OCI-M1 (cell line): ENCODE results near the gene PEX5L.
A peak's percentile ranks its signal among the peaks of the same experiment; 100 is the strongest.
"Not testable (repeated sequence)": the region's sequence is repeated elsewhere in the genome, so short reads cannot be mapped to it uniquely, and the experiment has no call there.

Source experiments
- DNase-seq: peaks from one replicate; lab custom pipeline; 2025; lab: John Stamatoyannopoulos, UW

Gene PEX5L

GRCh38 chr3:179833294-179833693 lies 203.4 kb downstream of the PEX5L start:
- no peak for DNase-seq

DNA sequence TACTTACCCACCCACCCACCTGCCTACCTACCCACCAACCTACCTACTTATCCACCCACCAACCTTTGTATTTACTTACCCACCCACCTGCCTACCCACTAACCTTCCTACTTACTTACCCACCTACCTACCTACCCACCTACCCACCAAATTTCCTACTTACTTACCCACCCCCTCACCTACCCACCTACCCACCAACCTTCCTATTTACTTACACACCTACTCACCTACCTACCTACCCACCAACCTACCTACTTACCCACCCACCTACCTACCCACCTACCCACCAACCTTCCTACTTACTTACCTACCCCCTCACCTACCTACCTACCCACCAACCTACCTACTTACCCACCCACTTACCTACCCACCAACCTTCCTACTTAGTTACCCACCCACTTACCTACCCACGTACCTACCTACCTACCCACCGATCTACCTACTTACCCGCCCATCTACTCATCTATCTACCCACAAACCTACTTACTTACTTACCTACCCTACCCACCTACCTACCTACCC lies 204.3 kb downstream of the PEX5L start:
- DNase-seq = no peak

GRCh38 chr3:179829401-179829800 lies 207.3 kb downstream of the PEX5L start:
- DNase-seq = no peak

GRCh38 chr3:179828738-179829137 lies 208.0 kb downstream of the PEX5L start:
- no peak for DNase-seq

DNA sequence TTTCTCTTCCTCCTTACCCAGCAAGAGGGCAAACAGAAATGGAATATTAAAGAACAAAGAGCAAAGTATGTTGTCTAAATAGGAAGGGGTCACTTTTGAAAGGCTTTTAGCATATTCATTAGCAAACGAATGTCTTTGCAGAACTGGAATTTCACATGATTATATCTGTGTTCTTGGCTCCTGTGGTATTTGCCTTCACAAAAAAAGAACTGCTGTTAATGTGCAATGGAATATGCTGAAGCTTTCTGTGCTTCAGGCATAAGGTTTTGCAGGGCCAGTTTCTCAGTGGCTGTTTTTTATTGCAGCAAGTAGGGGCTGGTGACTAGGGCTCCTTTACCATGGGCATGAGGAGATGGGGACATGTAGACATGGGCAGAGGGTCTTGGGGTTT lies 210.5 kb downstream of the PEX5L start:
- no peak for DNase-seq

DNA sequence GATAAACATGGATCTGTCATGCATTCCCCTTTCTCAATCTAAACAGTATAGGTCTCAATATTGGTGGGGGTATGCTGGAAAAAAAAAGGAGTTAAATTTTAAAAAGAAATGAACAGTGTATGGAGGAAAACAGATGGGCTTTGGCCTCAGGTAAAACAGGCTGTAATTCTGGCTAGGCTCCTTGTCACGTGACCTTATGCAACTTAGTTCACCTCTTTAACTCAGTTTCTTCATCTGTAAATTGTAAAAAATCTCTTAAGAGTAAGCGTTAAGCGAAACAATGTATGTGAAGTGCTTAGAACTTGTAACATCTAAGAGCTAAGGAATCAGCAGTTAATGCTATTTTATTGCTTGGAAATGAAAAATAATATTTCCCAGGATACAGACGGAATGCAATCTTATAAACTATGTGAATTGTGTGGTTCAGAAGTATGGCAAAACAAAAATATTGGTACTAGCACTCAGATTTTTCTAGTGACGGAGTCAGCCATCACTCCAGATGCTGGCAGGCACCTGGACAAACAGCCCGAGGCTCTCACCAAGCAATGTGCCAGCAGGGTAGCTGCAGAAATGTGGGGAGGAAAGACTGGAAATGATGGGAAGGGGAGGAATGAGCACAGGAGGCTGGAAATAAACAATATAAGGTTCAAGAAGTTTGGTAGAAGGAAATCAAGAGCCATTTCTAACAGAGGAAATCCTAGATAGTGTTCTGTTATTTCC lies 211.1 kb downstream of the PEX5L start:
- DNase-seq = no peak

DNA sequence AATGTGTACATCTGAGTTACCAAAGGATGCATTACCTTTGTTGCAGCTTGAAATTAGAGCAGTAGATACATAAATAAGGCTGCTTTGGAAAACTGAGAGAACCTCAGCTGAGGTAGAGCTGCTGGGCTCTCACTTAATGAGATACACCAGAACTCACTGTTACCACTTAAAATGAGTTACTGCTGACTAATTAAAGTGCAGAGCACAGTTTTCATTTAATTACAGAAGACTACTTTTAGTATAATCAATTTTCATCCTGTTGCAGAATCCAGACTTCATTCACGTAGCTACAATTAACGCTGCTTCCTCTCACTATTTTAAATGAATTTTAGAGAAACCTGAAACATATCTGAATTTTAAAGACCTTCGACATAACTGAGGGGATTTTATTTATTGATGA lies 214.4 kb downstream of the PEX5L start:
- DNase-seq = no peak

- DNase-seq = peak; percentile 27
Observed at GRCh38 chr3:179819379-179819778, 217.4 kb downstream of the PEX5L start.

DNA sequence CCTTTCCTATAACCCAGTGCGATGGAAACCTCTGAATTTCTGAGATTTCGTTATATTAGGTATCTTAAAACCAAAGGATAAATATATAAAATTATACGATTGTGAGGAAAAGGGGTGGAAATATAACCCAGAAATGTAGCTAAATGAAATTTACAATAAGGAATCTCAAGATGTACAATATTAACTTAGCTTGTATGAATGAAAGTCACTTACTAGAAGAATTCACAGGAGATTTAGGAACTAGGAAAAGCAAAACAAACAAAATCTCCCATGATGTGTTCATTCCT lies 224.7 kb downstream of the PEX5L start:
- no peak for DNase-seq

DNA sequence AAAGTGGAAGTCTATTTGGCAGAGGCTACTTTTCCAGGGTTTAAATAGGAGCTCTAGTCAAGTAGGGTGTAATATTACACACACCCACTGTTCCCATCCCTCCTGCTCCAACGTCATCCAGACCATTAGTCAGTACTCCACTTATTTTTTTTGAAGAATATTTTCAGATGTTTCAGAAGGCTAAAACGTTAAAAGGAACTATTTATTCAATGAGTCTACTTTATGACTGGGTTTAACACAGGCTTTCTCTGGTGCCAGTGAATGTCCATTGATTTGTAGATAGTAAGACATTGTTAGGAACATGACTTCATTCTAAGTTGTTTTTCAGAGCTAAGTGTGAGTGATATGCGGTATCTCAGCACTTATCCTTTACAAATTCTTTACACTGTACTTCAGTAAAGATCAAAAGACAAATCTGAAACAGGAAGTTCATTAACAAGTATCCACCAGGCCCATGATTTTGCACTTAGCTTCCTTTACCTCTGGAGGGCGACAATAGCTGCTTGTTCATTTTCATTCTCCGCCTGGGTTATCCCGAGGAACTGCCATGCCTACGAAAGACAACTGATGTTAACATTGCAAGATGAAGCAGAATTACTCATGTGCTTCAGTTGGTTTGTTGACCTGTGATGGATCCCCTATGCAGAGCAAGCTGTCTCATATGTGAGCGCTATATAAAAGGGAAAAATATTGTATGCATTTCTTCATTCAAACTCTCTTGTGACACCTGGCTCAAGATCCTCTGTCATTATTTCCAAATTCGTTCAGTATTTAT lies 225.2 kb downstream of the PEX5L start:
- peak; percentile 82 for DNase-seq

DNA sequence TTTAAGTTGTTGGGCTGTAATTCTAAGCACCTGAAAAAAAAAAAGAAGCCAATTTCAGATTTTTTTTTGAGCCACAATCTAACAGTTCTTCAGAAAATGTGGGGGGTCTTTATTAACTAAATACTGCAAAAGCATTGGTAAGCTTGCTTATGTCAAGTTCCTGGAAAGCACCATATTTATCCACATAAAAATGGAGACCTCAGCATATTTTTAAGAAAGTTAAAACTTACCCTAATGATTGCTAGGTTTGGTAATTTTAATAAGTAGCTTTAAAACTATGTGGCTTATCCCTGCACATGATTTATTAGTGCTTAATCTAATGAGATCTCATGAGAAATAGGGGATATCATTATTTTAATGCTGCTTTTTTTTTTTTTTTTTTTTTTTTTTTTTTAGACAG lies 227.1 kb downstream of the PEX5L start:
- no peak for DNase-seq

DNA sequence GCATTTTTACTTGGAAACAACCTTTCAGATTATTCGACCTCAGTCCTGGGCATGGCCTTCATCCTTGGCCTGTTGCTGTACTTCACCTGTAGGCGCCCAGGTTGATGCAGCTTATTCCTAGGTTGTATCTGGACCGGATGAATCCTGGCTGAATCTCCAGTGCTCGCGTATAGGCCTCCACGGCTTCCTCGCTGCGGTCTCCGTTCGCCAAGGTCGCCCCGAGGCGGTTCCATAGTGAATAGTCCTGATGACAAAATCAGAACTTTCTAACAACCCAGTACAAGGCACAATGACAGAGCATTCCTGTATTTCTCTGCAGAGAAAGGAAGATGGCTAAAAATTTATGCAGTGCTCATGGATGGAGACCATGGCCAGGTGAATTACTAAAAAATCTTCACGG lies 229.1 kb downstream of the PEX5L start:
- no peak for DNase-seq

- DNase-seq = no peak
Observed at GRCh38 chr3:179806177-179806576, 230.6 kb downstream of the PEX5L start.

DNA sequence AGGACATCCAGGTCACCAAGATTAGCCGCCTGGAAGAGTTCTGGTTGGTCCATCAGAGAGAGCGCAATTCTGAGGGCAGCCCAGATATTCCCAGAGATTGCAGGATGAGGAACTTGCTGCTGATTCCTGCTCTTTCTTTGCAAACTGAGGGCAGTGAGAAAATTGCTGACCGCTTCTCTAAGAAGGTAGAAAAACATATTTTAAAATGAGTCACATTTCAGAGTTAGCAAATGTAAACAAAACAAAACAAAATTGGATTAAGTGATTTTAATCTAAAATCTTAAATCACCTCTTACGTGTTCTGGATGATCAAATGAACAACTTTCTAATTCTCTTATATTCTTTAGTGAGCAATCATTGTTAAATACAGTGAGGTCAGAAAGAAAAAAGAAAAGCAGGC lies 234.9 kb downstream of the PEX5L start:
- no peak for DNase-seq

GRCh38 chr3:179801263-179801662 lies 235.5 kb downstream of the PEX5L start:
- peak; percentile 25 for DNase-seq

GRCh38 chr3:179797192-179797591 lies 239.5 kb downstream of the PEX5L start:
- no peak for DNase-seq

DNA sequence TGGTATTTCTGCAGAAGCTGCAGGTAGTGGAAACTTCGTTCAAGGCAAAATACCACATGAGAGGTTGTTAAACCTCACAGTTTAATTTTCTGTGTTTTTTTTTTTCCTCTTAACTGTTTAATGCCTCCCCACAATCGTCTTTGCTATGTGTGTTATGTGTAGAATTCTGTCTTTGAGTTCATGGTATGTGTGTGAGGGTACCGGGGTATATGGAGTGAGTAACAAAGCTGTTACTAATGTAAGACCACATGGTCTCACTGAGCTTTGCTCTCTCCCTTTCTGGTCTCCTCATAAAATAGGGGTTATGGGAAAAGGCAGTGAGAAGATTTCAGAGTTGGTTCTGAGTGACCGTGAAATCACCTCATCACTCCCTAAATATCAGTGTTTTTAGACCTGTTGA lies 240.3 kb downstream of the PEX5L start:
- no peak for DNase-seq

DNA sequence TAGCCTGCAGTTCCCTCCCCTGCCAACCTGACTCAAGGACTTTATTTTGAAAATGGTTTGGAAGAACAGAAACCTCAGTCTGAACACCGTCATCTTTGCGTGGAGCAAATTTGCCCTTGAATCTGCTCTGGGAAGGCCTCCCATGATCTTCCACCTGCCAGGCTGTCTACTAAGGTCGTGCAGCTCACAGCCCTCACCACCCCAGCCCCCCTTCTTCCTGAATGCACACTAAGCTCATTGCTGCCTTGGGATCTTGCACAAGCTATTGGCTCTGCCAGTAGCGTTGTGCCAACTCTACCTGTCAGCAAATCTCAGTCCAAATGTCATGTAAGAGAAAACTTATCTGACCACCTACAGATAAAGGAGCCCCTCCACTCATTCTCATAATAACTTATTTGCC lies 242.4 kb downstream of the PEX5L start:
- DNase-seq = no peak

DNA sequence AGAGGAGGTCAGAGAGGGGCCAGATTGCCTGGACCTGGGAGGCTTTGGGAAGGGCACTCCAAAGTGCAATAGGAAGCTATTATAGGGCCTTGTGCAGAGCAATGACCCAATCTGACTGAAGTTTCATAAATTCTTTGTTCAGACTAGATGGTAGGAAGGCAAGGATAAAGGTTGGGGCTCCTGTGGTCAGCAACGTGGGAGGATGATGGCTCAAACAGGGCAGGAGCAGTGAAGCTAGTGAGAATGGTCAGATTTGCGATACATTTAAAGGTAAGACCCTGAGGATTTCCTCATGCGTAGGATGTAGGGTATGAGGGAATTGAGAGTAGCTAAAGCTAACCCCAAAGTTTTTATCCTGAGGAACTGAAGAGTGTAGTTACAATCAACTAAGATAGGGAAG lies 244.9 kb downstream of the PEX5L start:
- no peak for DNase-seq

DNA sequence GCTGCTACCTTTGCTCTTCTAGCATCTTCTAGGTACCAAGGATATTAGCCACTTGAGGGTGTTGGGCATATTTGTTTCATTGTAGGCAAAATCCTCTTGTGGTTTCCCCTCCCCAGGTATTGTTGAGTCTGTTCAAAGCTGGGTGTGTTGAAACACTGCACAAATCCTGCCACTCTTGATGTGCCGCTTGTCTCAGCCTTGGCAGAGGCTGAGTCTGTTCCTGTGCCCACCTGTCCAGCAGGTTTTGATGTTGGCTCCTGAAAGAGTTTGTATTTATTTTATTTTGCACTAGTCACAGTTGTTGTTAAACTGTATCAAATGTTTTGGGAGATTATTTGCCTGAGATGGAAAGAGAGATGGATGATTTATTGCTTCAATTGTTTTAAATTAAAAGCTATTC lies 247.7 kb downstream of the PEX5L start:
- no peak for DNase-seq

GRCh38 chr3:179782841-179783240 lies 253.9 kb downstream of the PEX5L start:
- DNase-seq = not testable (repeated sequence)

GRCh38 chr3:179775416-179776122 lies 261.2 kb downstream of the PEX5L start:
- DNase-seq = no peak

GRCh38 chr3:179772297-179772696 lies 264.4 kb downstream of the PEX5L start:
- no peak for DNase-seq
